DND-41 (cell line): Measurements from ENCODE around the gene CTTNBP2NL.

Experiments
- CTCF ChIP-seq: IDR thresholded peaks from 2 replicates; pipeline ENCODE4 v1.5.1; 2012; ENCODE audit warnings: borderline replicate concordance, low read length, moderate library complexity, mild to moderate bottlenecking; ENCODE audit not compliant: poor library complexity, severe bottlenecking; ENCODE audit errors: extremely low read depth
- EZH2 ChIP-seq: IDR thresholded peaks from 3 replicates; pipeline ENCODE4 v1.6.1; 2012; ENCODE audit warnings: borderline replicate concordance, low read depth, mild to moderate bottlenecking, moderate library complexity, low read length, inconsistent platforms; ENCODE audit not compliant: severe bottlenecking

- TF ChIP-seq CTCF (no peak), EZH2 (no peak)
Measured at GRCh38 chr1:112462953-112463279, 66.9 kb downstream of the CTTNBP2NL start.
